ENCODE results near the gene C12orf56.

C12orf56 gene

GRCh38 chr12:64407342-64408223 is 17.0 kb upstream of the C12orf56 start:
- TF ChIP-seq POLR2AphosphoS5 (IDR thresholded peaks at IDR 0.05; ENCODE audit: low read depth, low read length) (no peak), REST (IDR thresholded peaks at IDR 0.05; ENCODE audit: insufficient read depth in 1 of 2, low read depth in 2 of 2, low read length in 2 of 2) (no peak), TAF1 (IDR thresholded peaks at IDR 0.05; ENCODE audit: borderline replicate concordance, insufficient read depth, low read length) (no peak), SIN3A (IDR thresholded peaks at IDR 0.05; ENCODE audit: borderline replicate concordance, insufficient read depth, low read length) (no peak), FOXP2 (optimal IDR thresholded peaks at IDR 0.05; ENCODE audit: borderline replicate concordance, extremely low read depth, extremely low read length, insufficient read depth) (no peak)

- no peak for TF ChIP-seq SIN3A (IDR thresholded peaks at IDR 0.05; ENCODE audit: borderline replicate concordance, insufficient read depth, low read length)
- TF ChIP-seq REST (IDR thresholded peaks at IDR 0.05; ENCODE audit: insufficient read depth in 1 of 2, low read depth in 2 of 2, low read length in 2 of 2) = peak; percentile 5 to 32; a peak in 1 of 4 replicates
- TF ChIP-seq POLR2AphosphoS5 (IDR thresholded peaks at IDR 0.05; ENCODE audit: low read depth, low read length) = peak; percentile 83
- peak; percentile 23 for TF ChIP-seq FOXP2 (optimal IDR thresholded peaks at IDR 0.05; ENCODE audit: borderline replicate concordance, extremely low read depth, extremely low read length, insufficient read depth)
- TF ChIP-seq TAF1 (IDR thresholded peaks at IDR 0.05; ENCODE audit: borderline replicate concordance, insufficient read depth, low read length) = peak; percentile 77; the same call in 1 of the 2 replicates
Measured at GRCh38 chr12:64404470-64405256, 14.1 kb upstream of the C12orf56 start.

DNA sequence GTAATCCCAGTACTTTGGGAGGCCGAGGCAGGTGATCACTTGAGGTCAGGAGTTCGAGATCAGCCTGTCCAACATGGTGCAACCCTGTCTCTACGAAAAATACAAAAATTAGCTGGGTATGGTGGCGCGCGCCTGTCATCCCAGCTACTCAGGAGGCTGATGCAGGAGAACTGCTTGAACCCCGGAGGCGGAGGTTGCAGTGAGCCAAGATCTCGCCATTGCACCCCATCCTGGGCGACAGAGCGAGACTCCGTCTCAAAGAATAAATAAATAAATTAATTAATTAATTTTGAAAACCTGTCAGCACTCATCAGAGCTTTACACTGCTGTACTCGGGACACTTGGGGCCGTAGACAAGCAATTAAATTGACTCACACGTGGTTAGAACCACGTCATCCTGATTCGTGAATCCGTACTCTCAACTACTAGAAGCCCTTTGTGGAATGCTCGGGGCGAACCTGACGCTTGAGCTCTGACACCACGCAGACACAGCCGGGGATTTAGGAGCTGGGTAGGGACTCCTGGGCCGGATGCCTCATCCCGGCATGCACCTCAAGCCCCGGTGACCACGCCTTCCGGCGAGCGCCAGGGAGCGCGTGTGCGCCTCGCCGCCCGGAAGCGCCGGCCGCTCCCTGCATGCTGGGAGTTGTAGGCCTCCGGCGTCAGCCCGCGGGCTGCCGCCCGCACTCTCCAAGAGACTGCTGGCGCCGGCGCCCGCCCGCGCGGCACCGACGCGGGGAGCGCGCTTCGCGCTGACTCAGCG is 13.3 kb upstream of the C12orf56 start, which contains the start of gene XPOT:
XPOT (plus strand) TSS at position 686 of the 763 bp plus-strand sequence. CDS start 5,644 bp downstream, outside the sequence.
- TF ChIP-seq SIN3A (IDR thresholded peaks at IDR 0.05; ENCODE audit: borderline replicate concordance, insufficient read depth, low read length) = 0 out of 2 replicates have a peak, but pooled peaks have one; percentile 15
- TF ChIP-seq FOXP2 (optimal IDR thresholded peaks at IDR 0.05; ENCODE audit: borderline replicate concordance, extremely low read depth, extremely low read length, insufficient read depth) = peak; percentile 80
- TF ChIP-seq POLR2AphosphoS5 (IDR thresholded peaks at IDR 0.05; ENCODE audit: low read depth, low read length) = peak; percentile 93; the same call in 1 of the 2 replicates
- TF ChIP-seq TAF1 (IDR thresholded peaks at IDR 0.05; ENCODE audit: borderline replicate concordance, insufficient read depth, low read length) = peak; percentile 69; the same call in 1 of the 2 replicates
- peak; percentile 28 to 39; a peak in 1 of 4 replicates for TF ChIP-seq REST (IDR thresholded peaks at IDR 0.05; ENCODE audit: insufficient read depth in 1 of 2, low read depth in 2 of 2, low read length in 2 of 2)

- no peak for TF ChIP-seq FOXP2 (optimal IDR thresholded peaks at IDR 0.05; ENCODE audit: borderline replicate concordance, extremely low read depth, extremely low read length, insufficient read depth)
- no peak for TF ChIP-seq POLR2AphosphoS5 (IDR thresholded peaks at IDR 0.05; ENCODE audit: low read depth, low read length)
- no peak for TF ChIP-seq SIN3A (IDR thresholded peaks at IDR 0.05; ENCODE audit: borderline replicate concordance, insufficient read depth, low read length)
- TF ChIP-seq REST (IDR thresholded peaks at IDR 0.05; ENCODE audit: insufficient read depth in 1 of 2, low read depth in 2 of 2, low read length in 2 of 2) = no peak
- TF ChIP-seq TAF1 (IDR thresholded peaks at IDR 0.05; ENCODE audit: borderline replicate concordance, insufficient read depth, low read length) = no peak
Measured at GRCh38 chr12:64402181-64402580, 11.6 kb upstream of the C12orf56 start.

Data from PFSK-1 (cell line).